Measurements from ENCODE around the gene SELENBP1.

DNA sequence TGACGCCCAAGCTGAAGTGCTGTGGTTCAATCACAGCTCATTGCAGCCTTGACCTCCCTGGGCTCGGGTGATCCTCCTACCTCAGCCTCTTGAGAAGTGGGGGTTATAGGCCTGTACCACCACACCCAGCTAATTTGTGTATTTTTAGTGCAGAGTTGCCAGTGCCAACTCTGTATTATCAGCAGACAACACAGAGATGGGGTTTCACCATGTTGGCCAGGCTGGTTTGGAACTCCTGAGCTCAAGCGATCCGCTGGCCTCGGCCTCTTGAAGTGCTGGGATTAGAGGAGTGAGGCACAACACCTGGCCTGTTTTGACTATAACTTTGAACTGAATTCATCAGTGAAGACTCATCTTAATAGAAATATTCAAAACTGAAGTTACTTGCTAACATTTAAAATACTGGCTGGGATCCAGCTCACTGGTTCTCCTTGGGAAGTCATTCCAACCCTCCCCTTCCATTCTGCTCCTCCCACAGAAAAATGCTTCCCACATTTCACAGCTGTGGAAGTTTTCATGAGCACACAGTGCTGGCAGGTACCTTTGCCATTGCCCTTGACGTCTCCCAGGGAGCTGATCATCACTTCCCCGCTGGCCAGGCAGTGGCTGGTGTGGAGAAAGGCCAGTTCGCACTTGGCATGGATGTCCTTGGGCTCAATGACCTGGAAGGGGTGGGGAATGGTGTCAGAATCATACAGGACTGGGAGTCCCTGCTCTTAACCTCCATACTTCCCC lies 4.7 kb downstream of the SELENBP1 start:
- TF ChIP-seq BHLHE40 (IDR thresholded peaks at IDR 0.05; ENCODE audit: borderline replicate concordance) (no peak), NFRKB (IDR thresholded peaks at IDR 0.05) (no peak), FOXM1 (IDR thresholded peaks at IDR 0.05; ENCODE audit: borderline replicate concordance) (no peak), SP1 (IDR thresholded peaks at IDR 0.05) (no peak), ARNT (IDR thresholded peaks at IDR 0.05) (no peak)

Data from HEK293T (cell line).